CD1c-positive myeloid dendritic cell (primary cell): ENCODE measurements around the gene OR2L8.

Source experiments
- DNase-seq: peaks from one replicate; pipeline ENCODE4 v3.0.0-alpha.2; 2016; ENCODE audit errors: extremely low spot score

The OR2L8 gene, protein sequence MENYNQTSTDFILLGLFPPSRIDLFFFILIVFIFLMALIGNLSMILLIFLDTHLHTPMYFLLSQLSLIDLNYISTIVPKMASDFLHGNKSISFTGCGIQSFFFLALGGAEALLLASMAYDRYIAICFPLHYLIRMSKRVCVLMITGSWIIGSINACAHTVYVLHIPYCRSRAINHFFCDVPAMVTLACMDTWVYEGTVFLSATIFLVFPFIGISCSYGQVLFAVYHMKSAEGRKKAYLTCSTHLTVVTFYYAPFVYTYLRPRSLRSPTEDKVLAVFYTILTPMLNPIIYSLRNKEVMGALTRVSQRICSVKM

GRCh38 chr1:247948558-247948957 lies at the start of gene OR2L8:
OR2L8 (plus strand) TSS chr1:247948858; CDS start chr1:247948858, 0 bp downstream.
- no peak for DNase-seq

GRCh38 chr1:247904122-247904521 lies 44.5 kb upstream of the OR2L8 start:
- DNase-seq, result no peak

GRCh38 chr1:247905181-247905580 lies 43.5 kb upstream of the OR2L8 start:
- no peak for DNase-seq

DNA sequence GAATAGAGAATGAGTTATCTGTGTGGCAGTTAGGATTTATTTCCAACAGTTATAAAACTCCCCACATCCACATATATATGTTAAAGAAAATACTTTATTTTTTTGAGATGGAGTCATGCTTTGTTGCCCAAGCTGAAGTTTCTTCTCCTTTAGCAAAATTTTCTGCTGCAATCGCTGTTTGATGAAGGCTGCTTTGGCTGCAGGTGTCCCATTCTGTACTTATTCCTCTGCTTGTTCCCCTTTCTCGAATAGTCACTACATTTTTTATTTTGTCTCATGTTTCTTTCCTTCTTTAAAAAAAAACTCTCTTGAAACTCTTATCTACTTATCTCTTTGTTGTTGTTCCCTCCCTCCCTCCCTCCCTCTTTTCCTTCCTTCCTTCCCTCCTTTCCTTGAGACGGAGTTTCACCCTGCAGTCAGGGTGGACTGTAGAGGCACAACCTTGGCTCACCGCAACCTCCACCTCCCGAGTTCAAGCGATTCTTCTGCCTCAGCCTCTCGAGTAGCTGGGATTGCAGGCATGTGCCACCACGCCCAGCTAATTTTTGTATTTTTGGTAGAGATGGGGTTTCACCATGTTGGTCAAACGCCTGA lies 42.7 kb upstream of the OR2L8 start:
- no peak for DNase-seq

DNA sequence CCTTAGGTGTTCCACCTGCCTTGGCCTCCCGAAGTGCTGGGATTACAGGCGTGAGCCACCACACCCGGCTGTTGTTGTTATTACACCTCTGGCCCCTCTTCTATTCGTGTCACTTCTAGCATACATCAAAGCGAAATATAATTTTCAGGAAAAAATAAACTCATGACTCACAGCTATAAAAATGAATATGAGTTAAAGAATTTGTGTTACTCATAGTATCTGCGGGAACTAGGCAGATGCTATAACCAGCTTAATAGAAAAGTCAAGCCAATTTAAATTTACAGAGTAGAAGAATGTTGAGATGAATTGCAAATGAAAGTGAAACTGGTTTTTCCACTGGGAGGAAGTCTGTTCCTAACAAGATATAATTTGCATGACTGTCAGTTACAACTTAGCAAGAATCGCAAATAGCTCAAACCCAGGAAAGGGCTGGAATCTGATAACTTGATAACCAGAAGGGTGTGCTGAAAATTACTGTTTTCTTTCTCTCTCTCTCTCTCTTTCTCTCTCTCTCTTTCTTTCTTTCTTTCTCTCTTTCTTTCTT lies 42.1 kb upstream of the OR2L8 start:
- peak; percentile 43 for DNase-seq

DNA sequence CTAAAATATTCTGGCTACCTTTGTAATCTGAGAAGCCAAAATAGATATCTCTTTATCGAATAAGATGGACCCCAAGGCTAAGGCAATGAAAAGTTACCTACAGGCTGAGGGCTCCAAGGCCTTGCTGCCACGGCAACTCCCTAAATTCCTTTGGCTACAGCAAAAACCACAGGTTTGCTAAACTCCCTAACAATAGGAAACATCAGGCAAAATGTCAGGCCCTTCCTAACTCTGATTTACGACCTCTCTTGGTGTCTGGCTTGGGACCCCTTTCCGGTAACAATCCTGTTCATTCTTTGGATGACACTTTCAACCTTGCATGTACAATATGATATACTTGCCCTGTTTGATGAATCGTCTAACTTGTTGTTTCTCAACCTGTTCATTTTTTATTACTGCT lies 39.9 kb upstream of the OR2L8 start:
- DNase-seq, result no peak

GRCh38 chr1:247913786-247914185 lies 34.9 kb upstream of the OR2L8 start:
- no peak for DNase-seq

DNA sequence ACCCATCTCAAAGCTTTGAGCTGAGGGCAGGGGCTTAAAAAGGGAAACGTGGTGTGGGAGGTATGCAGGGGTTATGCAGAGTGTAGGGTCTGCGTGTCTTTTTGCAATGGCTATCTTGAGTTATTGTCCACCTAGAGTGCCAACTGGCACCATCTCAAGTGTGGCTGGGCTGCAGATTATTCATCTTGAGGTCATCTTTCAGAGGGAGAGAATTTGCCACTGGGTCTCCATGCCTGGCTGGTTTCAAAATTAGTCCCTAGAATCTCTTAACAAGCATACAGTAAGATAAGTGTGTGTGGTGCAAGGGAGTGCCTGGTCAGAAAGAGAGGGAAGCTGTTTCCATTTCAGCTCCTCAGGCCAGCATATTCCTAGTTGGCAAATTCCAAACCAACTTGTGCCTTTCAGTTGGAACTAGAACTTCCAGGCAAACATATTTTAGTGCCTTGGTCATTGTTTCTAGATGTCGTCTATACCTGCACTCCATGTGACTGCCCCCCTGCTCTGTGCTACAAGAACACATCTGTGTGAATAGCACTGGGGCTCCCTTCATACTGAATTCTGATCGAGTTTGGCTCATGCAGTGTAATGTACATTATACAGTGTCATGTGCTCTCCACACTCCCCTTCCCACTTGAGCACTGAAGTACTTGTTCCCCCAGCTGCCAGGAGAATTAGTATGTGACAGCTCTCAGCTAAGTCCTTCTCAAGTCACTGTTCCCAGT lies 33.6 kb upstream of the OR2L8 start:
- DNase-seq, result no peak

GRCh38 chr1:247919952-247920351 lies 28.7 kb upstream of the OR2L8 start, which contains the start of gene OR2T8:
OR2T8 (plus strand) TSS chr1:247920252; CDS start chr1:247921018, 766 bp downstream.
- DNase-seq, result no peak

DNA sequence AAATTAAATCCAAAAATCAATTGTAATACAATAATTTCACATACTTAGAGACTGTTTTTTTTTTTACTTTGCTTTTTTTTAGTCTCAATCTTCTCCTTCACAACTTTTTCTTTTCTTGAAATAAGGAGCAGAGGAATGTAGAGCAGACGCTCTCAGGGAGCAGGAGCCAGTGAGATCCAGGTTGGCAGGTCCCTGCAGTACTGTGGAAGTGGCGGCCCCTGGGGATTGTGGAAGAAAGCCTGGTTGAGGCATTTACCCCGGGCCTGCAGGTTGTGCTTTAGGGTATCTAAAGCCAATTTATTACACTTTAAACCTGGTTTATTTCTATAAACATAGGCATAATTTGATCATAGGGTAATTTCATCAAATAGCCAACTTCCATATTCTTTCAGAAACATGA lies 24.7 kb upstream of the OR2L8 start:
- DNase-seq, result no peak

- no peak for DNase-seq
Observed at GRCh38 chr1:247924868-247925267, 23.8 kb upstream of the OR2L8 start, which contains the start of gene OR2AJ1. OR2AJ1 (plus strand) TSS chr1:247924889; CDS start chr1:247933769, 8,880 bp downstream.

- DNase-seq, result no peak
Observed at GRCh38 chr1:247933989-247934388, 14.7 kb upstream of the OR2L8 start.

DNA sequence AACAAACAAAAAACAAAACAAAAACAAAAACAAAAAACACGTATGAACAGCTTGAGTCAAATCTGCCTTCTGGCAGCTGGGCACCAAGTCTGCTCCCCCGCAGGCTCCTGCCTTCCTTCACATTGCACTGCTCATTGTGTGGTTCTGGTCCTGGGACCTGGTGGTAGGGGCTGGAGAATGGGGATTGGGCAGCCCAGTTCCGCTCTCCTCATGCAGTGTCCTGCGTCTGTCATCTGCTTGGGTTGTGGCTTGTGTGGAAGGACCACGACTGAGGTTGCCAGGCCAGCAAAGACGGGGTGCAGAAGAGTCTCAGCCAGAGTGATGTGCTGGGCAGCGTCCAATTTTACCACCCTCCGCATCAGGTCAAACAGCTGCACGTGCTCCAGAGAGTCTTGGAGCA lies 12.9 kb upstream of the OR2L8 start:
- no peak for DNase-seq

GRCh38 chr1:247936415-247936814 lies 12.2 kb upstream of the OR2L8 start:
- no peak for DNase-seq

- DNase-seq, result peak; percentile 86
Observed at GRCh38 chr1:247936965-247937734, 11.5 kb upstream of the OR2L8 start.

DNA sequence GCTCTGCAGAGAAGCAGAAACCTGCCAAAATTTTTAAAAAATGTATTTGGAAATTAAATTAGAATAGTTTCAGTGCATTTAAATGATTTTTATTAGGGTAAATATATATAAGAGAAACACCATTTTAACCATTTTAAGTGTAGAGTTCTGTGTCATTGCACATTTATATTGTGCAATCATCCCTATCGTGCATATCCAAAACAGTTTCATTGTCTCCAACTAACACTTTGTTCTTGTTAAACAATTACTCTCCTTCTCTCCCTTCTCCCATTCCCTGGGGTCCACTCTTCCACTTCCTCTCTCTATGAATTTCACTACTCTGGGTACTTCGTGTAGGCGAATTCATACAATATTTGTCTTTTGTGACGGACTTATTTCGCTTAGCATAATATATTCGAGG lies 6.0 kb upstream of the OR2L8 start:
- no peak for DNase-seq

GRCh38 chr1:247953408-247953807 lies 4.8 kb downstream of the OR2L8 start:
- no peak for DNase-seq

GRCh38 chr1:247961791-247962190 lies 13.1 kb downstream of the OR2L8 start:
- DNase-seq, result no peak

GRCh38 chr1:247962911-247963588 lies 14.4 kb downstream of the OR2L8 start:
- DNase-seq, result no peak

DNA sequence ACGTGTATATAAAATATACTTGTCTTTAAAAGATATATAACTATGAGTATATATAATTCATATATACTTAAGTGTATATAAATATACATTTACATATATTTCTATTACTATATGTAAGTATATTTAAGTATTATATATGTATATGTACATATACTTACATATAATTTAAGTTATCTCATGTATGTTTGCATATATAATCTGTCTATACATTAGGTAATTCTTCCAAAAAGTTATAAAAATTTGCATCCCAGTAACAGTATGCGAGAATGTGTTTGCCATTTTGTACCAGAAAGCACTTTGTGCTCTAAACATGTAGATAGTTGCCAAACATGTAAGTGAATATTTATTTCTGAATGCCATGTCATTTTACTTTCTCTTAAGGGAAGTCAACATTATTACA lies 16.3 kb downstream of the OR2L8 start, which contains the start of gene OR2AK2:
OR2AK2 (plus strand) TSS at position 301 of the 400 bp plus-strand sequence. CDS start 144 bp downstream, outside the sequence.
- DNase-seq, result no peak
